Central memory CD8-positive, alpha-beta T cell (primary cell): Measurements from ENCODE around the gene CLEC20A.
"Not testable (repeated sequence)": the region's sequence is repeated elsewhere in the genome, so short reads cannot be mapped to it uniquely, and the experiment has no call there.

Experiments
- ATAC-seq: fragments of 150-1000 bp; cut with Tn5 transposase; replicated peaks from 2 replicates; pipeline ENCODE4 v1.10.0; 2022; ENCODE audit warnings: mild to moderate bottlenecking, moderate FRiP score, moderate number of reproducible peaks; ENCODE audit not compliant: poor library complexity, severe bottlenecking; ENCODE audit errors: extremely low read depth
- DNase-seq, 2 donors: peaks; one replicate each; pipeline ENCODE4 v3.0.0; 2021; ENCODE audit warnings: low spot score in 2 of 2
- H3K27ac Mint-ChIP-seq: one replicate; pipeline ENCODE4 v1.8.0; 2022; ENCODE audit warnings: low read depth, mild to moderate bottlenecking, moderate library complexity, mixed read lengths
- H3K27me3 Mint-ChIP-seq: one replicate; pipeline ENCODE4 v1.8.0; 2022; ENCODE audit warnings: mixed read lengths
- H3K36me3 Mint-ChIP-seq: one replicate; pipeline ENCODE4 v1.8.0; 2022; ENCODE audit warnings: mild to moderate bottlenecking, moderate library complexity, mixed read lengths; ENCODE audit not compliant: insufficient read depth
- H3K4me1 Mint-ChIP-seq: one replicate; pipeline ENCODE4 v1.8.0; 2022; ENCODE audit warnings: mixed read lengths
- H3K4me3 Mint-ChIP-seq: one replicate; pipeline ENCODE4 v1.8.0; 2022; ENCODE audit warnings: mild to moderate bottlenecking, moderate library complexity, mixed read lengths
- H3K9me3 Mint-ChIP-seq: one replicate; pipeline ENCODE4 v1.8.0; 2022; ENCODE audit warnings: mixed read lengths

The CLEC20A gene

DNA sequence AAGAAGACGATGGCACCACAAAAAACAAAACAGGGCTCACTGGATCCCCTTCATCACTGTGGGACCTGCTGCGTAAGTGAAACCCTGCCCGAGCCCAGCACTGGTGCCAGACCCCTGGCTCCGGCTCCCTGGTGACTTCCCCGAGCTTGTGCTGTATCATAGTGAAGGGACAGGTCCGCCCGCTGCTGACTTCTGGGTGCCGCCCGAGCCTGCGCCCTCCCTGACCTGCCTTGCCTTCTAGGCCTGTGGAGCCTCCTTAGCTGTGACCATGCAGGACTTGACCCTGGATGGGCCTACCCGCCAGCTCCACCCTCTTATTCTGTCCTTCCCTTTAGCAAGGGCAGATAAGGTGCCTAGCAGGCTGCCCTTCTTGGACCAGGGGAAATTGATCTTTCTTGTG is 24.0 kb upstream of the CLEC20A start:
- Mint-ChIP-seq H3K4me3 (no peak overlapping the region), H3K36me3 (no peaks in the 10 kb centered on the region), H3K27ac (no peak overlapping the region)

DNA sequence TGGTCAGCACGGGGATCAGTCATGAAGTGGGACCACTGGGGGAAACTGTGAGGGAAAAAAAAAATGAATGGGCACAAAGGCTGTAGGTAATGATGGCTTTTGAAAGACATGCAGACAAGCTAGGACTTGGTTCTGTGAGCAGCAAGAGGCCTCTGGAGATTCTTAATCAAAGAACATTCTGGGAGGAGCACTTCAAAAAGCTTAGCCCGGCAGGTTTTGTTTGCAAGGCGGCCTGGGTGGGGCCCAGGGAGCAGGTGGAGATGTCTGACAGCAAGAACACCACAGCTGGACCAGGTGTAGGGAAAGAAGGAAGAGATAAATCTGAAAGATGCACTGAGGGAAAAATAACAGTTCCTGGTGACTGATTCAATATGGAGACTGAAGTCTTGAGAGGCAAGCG is 22.1 kb upstream of the CLEC20A start:
- DNase-seq (no peak), ATAC-seq (no peak)
- peaks cover 8% of the 10 kb centered on the region for H3K27me3 Mint-ChIP-seq
- H3K4me3 Mint-ChIP-seq = no peak overlapping the region
- no peaks in the 10 kb centered on the region for H3K4me1 Mint-ChIP-seq
- no peaks in the 10 kb centered on the region for H3K36me3 Mint-ChIP-seq
- H3K27ac Mint-ChIP-seq = no peak overlapping the region
- H3K9me3 Mint-ChIP-seq = no peaks in the 10 kb centered on the region

More for the DNA sequence above, 24.0 kb upstream of the CLEC20A start:
- Mint-ChIP-seq H3K27me3 (no peaks in the 10 kb centered on the region), H3K9me3 (no peaks in the 10 kb centered on the region), H3K4me1 (no peaks in the 10 kb centered on the region)
- ATAC-seq (no peak), DNase-seq (no peak)

DNA sequence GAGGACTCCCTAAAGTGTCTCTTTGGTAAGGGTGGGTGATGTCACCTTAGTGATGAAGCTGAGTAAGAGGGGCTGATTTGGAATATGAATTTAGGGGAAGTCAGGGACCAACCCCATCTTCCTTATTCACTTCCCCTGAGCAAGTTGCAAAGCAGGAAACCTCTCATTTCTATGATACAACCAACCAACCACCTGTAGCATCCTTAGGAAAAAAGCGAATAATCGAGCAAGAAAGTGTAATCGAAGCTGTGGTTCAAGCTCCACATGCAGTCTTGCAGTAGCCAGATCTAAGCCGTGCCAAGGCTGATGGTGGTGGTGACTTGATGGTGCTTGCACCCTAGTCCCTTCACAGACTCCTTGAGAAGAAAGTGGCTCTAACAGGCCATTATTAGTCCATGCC is 19.3 kb upstream of the CLEC20A start:
- H3K36me3 Mint-ChIP-seq = peaks cover 2% of the 10 kb centered on the region
- H3K27ac Mint-ChIP-seq = no peak overlapping the region

DNA sequence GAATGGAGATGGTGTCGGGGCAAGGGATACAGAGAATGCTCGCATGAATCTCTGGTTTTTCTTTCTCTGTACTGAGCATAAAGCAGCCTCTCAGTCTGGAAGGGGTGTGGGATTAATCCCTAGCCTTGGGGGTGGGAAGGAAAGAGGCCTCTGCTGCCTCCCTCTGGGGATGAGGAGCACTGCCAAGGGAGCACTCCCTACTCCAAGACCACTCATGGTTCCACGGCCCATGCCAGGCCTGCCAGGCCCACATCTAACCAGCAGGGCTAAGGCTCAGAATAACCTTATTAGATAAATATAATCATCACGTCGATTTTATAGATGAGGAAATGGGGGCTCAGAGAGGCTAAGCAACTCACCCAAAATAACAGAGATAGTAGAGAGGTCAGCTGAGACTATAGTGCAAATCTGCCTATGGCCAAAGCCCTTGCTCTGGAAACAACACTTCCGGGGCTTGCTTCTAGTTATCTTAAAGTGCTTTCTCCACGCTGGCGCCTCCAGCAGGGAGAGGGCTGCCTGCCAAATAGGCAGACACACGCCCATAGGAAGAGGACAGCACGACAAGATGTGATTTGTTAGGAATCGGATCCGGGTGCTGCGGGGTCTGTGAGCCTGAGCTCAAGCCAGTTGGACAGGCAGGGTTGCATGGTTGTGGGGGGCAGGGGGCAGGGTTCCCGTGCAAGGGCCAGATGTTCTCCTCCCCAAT is 16.7 kb upstream of the CLEC20A start:
- Mint-ChIP-seq H3K4me3 (no peak overlapping the region), H3K9me3 (no peaks in the 10 kb centered on the region), H3K36me3 (peaks cover 2% of the 10 kb centered on the region), H3K4me1 (no peaks in the 10 kb centered on the region), H3K27ac (no peak overlapping the region), H3K27me3 (peaks cover 19% of the 10 kb centered on the region)
- no peak for ATAC-seq
- no peak for DNase-seq

More for the DNA sequence above, 19.3 kb upstream of the CLEC20A start:
- ATAC-seq = no peak
- no peaks in the 10 kb centered on the region for H3K4me1 Mint-ChIP-seq
- H3K9me3 Mint-ChIP-seq = no peaks in the 10 kb centered on the region
- peaks cover 19% of the 10 kb centered on the region for H3K27me3 Mint-ChIP-seq
- H3K4me3 Mint-ChIP-seq = no peak overlapping the region
- no peak for DNase-seq

DNA sequence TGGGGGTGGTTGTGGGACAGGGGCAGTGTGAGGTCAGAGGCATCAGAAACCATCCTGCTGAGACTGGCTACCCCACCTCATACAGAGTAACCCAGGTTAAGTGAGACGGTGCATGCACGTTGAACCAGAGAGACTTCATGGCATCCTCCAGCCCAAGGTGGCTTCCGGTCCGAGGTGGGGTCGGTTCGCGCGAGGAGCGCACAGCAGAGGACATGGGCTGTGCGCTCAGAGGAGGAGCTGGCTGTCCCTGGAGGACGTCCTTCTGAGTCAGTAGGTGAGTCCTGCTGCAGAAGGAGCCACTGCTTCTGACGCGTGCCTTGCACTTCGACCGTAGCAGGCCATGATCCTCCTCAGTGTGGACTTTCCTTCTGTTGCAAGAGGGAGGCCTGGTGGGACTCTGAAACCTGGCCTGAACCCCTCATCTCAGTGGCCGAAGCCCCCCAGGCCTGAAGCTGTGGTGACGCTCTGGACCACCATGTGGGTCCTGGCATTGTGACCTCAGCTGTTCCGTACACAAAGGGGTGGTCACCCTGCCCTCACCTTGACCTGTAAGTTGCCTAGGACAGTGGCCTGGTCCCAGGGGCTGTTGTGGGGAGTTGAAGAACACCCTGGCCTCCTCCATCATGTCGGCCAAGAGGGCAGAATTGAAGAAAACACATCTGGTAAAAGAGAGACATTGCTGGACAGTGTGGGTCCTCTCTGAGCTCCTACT is 16.0 kb upstream of the CLEC20A start, which contains the start of gene TEX35:
Gene TEX35, plus strand, starts transcription at position 544 of the 712 bp plus-strand sequence. Its CDS starts 80 bp downstream, at position 624.
- no peaks in the 10 kb centered on the region for H3K4me1 Mint-ChIP-seq
- ATAC-seq (no peak), DNase-seq (no peak)
- H3K27me3 Mint-ChIP-seq = peaks cover 19% of the 10 kb centered on the region
- no peaks in the 10 kb centered on the region for H3K9me3 Mint-ChIP-seq
- H3K4me3 Mint-ChIP-seq = no peak within 1 kb of the TSS
- no peak within 1 kb of the TSS for H3K27ac Mint-ChIP-seq
- peaks cover 2% of the 10 kb centered on the region for H3K36me3 Mint-ChIP-seq

DNA sequence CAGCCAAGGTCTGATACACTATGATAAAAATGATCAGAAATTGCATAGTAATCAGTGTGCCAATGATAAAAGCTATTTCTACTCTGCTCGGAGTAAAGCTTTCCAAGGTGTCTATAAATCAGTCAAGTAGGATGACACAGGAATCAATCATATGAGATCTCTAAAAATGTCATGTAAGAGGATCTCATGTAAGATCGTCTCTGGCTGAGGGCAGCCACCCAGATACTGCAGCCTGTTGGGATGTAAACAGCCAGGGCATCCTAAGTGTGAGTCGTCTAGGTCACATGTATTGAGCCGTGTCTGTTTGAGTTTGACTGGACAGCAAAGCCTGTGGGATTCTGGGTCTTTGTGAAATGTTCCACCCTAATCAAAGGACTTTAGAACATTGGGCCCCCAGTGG is 13.4 kb upstream of the CLEC20A start:
- H3K27ac Mint-ChIP-seq = no peak overlapping the region
- no peaks in the 10 kb centered on the region for H3K4me1 Mint-ChIP-seq
- H3K36me3 Mint-ChIP-seq = peaks cover 2% of the 10 kb centered on the region
- peaks cover 19% of the 10 kb centered on the region for H3K27me3 Mint-ChIP-seq
- H3K9me3 Mint-ChIP-seq = no peaks in the 10 kb centered on the region
- no peak for ATAC-seq
- H3K4me3 Mint-ChIP-seq = no peak overlapping the region
- DNase-seq = no peak

DNA sequence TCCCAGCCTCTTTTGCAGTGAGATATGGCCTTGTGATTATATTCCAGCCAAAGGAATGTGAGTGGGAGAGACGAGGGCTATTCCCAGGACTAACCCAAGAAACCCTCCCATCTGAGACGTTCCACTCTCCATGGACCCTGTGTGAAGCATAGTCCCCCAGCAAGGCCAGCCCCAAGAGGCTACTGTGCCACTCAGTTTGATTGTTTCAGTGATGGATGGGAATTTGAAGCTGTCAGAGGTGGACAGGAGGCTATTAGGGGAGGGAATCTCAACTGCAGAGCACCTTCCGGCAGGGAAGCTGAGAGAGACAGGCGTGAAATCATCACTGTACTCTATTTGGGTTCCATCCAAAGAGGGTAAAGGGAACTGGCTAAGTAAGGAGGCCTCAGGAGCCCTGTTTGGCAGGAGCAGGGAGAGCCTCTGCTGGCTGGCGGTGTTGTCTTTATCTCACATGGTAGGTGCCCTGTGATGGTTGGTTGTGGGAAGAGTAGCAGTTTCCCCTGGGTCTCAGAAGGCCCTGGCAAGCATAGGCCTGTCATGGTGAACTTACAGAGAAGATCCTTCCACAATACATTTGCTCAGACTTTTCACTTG is 12.7 kb upstream of the CLEC20A start:
- peaks cover 19% of the 10 kb centered on the region for H3K27me3 Mint-ChIP-seq
- H3K9me3 Mint-ChIP-seq = no peaks in the 10 kb centered on the region
- peaks cover 2% of the 10 kb centered on the region for H3K36me3 Mint-ChIP-seq
- no peak overlapping the region for H3K27ac Mint-ChIP-seq
- ATAC-seq (no peak), DNase-seq (no peak)
- no peak overlapping the region for H3K4me3 Mint-ChIP-seq
- H3K4me1 Mint-ChIP-seq = no peaks in the 10 kb centered on the region

DNA sequence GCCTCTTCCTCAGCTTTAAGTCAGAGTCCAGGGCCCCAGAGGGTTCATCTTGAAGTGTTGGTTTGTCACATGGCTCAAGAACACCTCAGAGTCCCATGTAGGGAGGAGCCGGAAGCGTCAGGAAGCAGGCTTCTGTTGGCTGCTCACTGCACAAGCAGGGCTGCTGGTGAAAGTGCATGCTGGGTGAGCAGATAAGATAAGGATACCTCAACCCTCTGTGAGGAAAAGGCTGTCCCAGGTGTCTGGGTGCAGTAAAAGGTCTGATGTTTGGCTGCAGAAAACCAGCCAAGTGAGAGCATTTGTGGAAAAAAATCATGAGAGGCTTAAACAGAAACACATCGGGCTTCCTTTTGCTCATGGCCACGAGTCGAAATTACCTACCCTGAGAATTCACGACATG is 9.9 kb upstream of the CLEC20A start:
- Mint-ChIP-seq H3K9me3 (no peaks in the 10 kb centered on the region), H3K4me3 (no peak overlapping the region), H3K27ac (no peak overlapping the region), H3K36me3 (no peaks in the 10 kb centered on the region), H3K4me1 (no peaks in the 10 kb centered on the region), H3K27me3 (peaks cover 29% of the 10 kb centered on the region)
- DNase-seq (no peak), ATAC-seq (no peak)

DNA sequence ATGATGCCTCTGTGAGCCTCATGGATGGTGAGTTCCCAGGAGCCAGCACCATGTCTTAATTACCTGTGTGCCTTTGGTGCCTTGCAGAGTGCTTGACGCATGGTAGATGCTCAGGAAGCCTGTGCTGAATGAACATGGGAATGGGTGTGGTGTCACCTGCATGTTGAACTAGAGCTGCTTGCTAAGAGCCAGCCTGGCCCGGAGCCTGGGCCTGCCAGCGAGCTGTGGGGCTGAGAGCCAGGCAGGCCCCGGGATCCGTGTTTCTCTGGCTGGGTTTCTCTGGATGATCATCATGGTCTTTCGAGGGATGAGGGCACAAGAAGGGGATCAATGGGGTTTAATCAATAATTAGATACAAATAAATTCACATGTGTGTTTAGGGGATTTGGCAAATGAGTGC is 9.4 kb upstream of the CLEC20A start:
- no peaks in the 10 kb centered on the region for H3K4me1 Mint-ChIP-seq
- DNase-seq (no peak), ATAC-seq (no peak)
- H3K27ac Mint-ChIP-seq = no peak overlapping the region
- H3K9me3 Mint-ChIP-seq = no peaks in the 10 kb centered on the region
- H3K27me3 Mint-ChIP-seq = peaks cover 34% of the 10 kb centered on the region
- no peaks in the 10 kb centered on the region for H3K36me3 Mint-ChIP-seq
- H3K4me3 Mint-ChIP-seq = no peak overlapping the region

DNA sequence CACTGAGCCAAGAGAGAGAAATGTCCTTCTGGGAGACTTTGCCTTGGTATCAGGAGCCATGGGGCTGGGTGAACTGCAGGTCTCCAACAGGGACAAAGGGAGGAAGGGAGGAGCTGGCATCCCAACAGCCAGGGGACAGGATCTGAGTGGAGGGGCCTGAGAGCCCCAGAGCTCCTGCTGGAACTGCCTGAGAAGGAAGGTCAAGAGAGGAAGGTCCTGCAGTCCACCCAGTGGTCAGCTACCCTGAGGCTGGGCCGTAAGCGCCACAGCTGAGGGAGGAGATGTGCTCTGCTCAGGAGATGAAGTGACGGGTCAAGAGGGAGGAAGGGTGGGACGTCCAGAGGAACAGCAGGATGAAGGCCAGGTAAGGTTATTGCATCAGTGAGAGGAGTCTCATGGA is 7.5 kb upstream of the CLEC20A start:
- Mint-ChIP-seq H3K9me3 (no peaks in the 10 kb centered on the region), H3K4me1 (no peaks in the 10 kb centered on the region), H3K4me3 (no peak overlapping the region), H3K36me3 (no peaks in the 10 kb centered on the region), H3K27ac (no peak overlapping the region), H3K27me3 (peaks cover 34% of the 10 kb centered on the region)
- no peak for DNase-seq
- no peak for ATAC-seq

DNA sequence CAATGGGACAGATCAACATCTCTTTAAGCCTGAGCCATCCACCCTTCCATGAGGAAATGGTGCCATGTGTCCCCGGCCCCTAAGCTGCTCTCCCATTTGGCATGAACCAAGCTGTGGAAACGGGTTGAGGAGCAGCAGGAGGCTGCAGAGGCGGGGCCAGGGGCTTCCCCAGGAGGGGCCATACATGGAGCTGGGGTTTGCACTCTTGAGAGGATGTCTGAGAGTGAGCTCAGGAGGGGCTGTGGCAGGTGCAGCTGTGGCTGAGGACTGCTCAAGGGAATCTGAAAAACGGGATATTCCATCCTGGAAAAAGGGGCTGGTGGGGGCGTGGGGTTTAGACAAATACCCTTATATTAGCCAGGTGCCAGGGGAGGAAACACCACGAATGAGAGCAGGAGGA is 7.1 kb upstream of the CLEC20A start:
- Mint-ChIP-seq H3K27ac (no peak overlapping the region), H3K4me3 (no peak overlapping the region)
- ATAC-seq = no peak

DNA sequence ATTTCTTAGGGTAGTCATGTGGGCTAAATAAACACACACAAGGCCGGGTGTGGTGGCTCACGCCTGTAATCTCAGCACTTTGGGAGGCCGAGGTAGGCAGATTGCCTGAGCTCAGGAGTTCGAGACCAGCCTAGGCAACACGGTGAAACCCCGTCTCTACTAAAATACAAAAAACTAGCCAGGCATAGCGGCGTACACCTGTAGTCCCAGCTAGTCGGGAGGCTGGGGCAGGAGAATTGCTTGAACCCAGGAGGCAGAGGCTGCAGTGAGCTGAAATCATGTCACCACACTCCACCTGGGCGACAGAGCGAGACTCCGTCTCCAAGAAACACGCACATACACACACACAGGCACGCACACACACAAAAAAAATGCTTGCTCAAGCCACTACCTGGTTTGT is 6.6 kb upstream of the CLEC20A start:
- H3K27ac Mint-ChIP-seq, H3K36me3 Mint-ChIP-seq, H3K4me3 Mint-ChIP-seq, ATAC-seq, DNase-seq, H3K9me3 Mint-ChIP-seq, H3K4me1 Mint-ChIP-seq: not testable (repeated sequence)
- peaks cover 34% of the 10 kb centered on the region for H3K27me3 Mint-ChIP-seq

More for the DNA sequence above, 7.1 kb upstream of the CLEC20A start:
- H3K9me3 Mint-ChIP-seq = no peaks in the 10 kb centered on the region
- H3K27me3 Mint-ChIP-seq = peaks cover 34% of the 10 kb centered on the region
- DNase-seq = no peak
- H3K4me1 Mint-ChIP-seq = no peaks in the 10 kb centered on the region
- no peaks in the 10 kb centered on the region for H3K36me3 Mint-ChIP-seq

DNA sequence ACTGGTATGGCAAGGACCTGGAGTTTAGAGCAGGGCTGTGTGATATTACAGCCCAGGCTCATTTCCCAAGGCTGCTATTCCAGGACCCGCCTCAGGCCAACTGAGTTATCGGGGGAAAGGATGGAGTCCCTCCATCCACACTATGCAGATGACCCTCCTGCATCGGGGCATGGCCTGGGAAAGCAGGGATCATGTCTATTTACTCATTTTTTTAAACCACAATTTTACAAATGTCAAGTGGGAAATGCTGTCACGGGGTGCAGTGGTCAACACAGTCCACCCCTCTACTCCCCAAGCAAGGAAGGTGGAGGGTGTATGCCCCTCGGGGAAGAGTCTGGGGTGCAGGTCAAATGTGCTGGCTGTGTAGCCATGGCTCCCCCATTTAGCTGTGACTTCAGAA is 6.1 kb upstream of the CLEC20A start:
- Mint-ChIP-seq H3K4me3 (no peak overlapping the region), H3K9me3 (no peaks in the 10 kb centered on the region), H3K4me1 (no peaks in the 10 kb centered on the region), H3K36me3 (no peaks in the 10 kb centered on the region), H3K27me3 (peaks cover 34% of the 10 kb centered on the region), H3K27ac (no peak overlapping the region)
- ATAC-seq = no peak
- DNase-seq = no peak
